Hepatocyte (in vitro differentiated cells): ENCODE data around the gene ZKSCAN1.

Source experiments
- EZH2phosphoT487 ChIP-seq: fragments of 200-600 bp; sonication (generic); IDR thresholded peaks from one replicate; pipeline ENCODE4 v1.6.1; 2018; ENCODE audit warnings: antibody characterized with exemption, mild to moderate bottlenecking, low read depth, moderate library complexity; ENCODE audit not compliant: unreplicated experiment, severe bottlenecking
- TF ChIP-seq, protein P1 (sequence below): fragments of 200-600 bp; sonication (generic); IDR thresholded peaks from 2 replicates; pipeline ENCODE4 v1.5.1; 2016; ENCODE audit warnings: antibody characterized with exemption, mild to moderate bottlenecking; ENCODE audit not compliant: poor library complexity

DNA sequence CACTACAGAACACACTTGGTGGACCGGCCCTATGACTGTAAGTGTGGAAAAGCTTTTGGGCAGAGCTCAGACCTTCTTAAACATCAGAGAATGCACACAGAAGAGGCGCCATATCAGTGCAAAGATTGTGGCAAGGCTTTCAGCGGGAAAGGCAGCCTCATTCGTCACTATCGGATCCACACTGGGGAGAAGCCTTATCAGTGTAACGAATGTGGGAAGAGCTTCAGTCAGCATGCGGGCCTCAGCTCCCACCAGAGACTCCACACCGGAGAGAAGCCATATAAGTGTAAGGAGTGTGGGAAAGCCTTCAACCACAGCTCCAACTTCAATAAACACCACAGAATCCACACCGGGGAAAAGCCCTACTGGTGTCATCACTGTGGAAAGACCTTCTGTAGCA, 48.8 kb downstream of the ZKSCAN1 start:
- TF ChIP-seq, protein P1, sequence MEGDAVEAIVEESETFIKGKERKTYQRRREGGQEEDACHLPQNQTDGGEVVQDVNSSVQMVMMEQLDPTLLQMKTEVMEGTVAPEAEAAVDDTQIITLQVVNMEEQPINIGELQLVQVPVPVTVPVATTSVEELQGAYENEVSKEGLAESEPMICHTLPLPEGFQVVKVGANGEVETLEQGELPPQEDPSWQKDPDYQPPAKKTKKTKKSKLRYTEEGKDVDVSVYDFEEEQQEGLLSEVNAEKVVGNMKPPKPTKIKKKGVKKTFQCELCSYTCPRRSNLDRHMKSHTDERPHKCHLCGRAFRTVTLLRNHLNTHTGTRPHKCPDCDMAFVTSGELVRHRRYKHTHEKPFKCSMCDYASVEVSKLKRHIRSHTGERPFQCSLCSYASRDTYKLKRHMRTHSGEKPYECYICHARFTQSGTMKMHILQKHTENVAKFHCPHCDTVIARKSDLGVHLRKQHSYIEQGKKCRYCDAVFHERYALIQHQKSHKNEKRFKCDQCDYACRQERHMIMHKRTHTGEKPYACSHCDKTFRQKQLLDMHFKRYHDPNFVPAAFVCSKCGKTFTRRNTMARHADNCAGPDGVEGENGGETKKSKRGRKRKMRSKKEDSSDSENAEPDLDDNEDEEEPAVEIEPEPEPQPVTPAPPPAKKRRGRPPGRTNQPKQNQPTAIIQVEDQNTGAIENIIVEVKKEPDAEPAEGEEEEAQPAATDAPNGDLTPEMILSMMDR = no peak
- TF ChIP-seq EZH2phosphoT487 = no peak
